HFFc6 (cell line): ENCODE results near the gene LRP1B. TPM values are rescaled to one million over a fixed set of nuclear protein-coding genes. Genes with fewer than 3 reads are reported as not detected.

Experiments
- DNase-seq: peaks from one replicate; pipeline ENCODE4 v3.0.0-alpha.2; 2018
- H3K27ac Mint-ChIP-seq: 2 replicates; pipeline ENCODE4 v1.8.0; 2020; ENCODE audit warnings: mild to moderate bottlenecking, mixed read lengths
- H3K27me3 Mint-ChIP-seq: 2 replicates; pipeline ENCODE4 v1.8.0; 2021; ENCODE audit warnings: mild to moderate bottlenecking, moderate library complexity, mixed read lengths; ENCODE audit not compliant: insufficient read depth
- H3K36me3 Mint-ChIP-seq: 2 replicates; pipeline ENCODE4 v1.8.0; 2021; ENCODE audit warnings: low read depth, mixed read lengths
- H3K4me1 Mint-ChIP-seq: 2 replicates; pipeline ENCODE4 v1.8.0; 2020; ENCODE audit warnings: low read depth, mixed read lengths
- H3K4me3 Mint-ChIP-seq: 2 replicates; pipeline ENCODE4 v1.8.0; 2020; ENCODE audit warnings: mild to moderate bottlenecking, moderate library complexity, mixed read lengths
- H3K9me3 Mint-ChIP-seq: 2 replicates; pipeline ENCODE4 v1.8.0; 2020; ENCODE audit warnings: mild to moderate bottlenecking, mixed read lengths
- total RNA-seq, 6 experiments: library from RNA; stranded (reverse); fragmentation: NEBNext Ultra II Directional; extraction: Animal tissue kit (Norgen Biotek cat#: 25700); gene quantifications; 2 replicates in 1 of 6; 3 replicates in 5 of 6; pipeline ENCODE4 v1.2.3, GENCODE V29; 2021
- TF ChIP-seq, protein P1 (sequence below): fragments of 200-600 bp; sonication (generic); IDR thresholded peaks from 2 replicates; pipeline ENCODE4 v1.5.0; 2021; ENCODE audit warnings: antibody characterized with exemption, mild to moderate bottlenecking

Gene LRP1B
- total RNA-seq, 6 experiments from 2014 or later, result not detected

DNA sequence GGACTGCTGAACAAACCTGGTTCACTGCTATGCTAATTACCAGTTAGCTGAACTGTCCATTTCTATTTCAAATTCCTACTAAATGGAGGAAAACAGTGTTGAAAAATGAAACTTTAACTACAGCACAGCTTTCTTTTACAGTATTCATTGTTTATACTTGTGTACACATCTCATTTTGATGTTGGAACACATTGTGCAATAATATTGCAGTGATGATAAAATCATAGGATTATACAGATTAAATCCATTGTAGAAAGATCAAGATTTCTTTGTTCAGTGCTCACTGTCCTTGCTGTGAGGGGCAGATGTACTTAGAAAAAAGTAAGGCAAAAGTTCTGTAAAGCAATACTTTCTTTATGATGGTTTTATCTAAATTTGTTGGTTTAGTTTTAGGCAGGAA, 1055.1 kb downstream of the LRP1B start:
- no peaks in the 10 kb centered on the region for H3K9me3 Mint-ChIP-seq
- H3K36me3 Mint-ChIP-seq, result no peaks in the 10 kb centered on the region
- TF ChIP-seq, protein P1, sequence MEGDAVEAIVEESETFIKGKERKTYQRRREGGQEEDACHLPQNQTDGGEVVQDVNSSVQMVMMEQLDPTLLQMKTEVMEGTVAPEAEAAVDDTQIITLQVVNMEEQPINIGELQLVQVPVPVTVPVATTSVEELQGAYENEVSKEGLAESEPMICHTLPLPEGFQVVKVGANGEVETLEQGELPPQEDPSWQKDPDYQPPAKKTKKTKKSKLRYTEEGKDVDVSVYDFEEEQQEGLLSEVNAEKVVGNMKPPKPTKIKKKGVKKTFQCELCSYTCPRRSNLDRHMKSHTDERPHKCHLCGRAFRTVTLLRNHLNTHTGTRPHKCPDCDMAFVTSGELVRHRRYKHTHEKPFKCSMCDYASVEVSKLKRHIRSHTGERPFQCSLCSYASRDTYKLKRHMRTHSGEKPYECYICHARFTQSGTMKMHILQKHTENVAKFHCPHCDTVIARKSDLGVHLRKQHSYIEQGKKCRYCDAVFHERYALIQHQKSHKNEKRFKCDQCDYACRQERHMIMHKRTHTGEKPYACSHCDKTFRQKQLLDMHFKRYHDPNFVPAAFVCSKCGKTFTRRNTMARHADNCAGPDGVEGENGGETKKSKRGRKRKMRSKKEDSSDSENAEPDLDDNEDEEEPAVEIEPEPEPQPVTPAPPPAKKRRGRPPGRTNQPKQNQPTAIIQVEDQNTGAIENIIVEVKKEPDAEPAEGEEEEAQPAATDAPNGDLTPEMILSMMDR, result no peak
- H3K4me1 Mint-ChIP-seq, result no peaks in the 10 kb centered on the region
- H3K27ac Mint-ChIP-seq, result no peak overlapping the region
- DNase-seq, result no peak
- H3K27me3 Mint-ChIP-seq, result no peaks in the 10 kb centered on the region; the same call in 1 of the 2 replicates
- no peak overlapping the region for H3K4me3 Mint-ChIP-seq

DNA sequence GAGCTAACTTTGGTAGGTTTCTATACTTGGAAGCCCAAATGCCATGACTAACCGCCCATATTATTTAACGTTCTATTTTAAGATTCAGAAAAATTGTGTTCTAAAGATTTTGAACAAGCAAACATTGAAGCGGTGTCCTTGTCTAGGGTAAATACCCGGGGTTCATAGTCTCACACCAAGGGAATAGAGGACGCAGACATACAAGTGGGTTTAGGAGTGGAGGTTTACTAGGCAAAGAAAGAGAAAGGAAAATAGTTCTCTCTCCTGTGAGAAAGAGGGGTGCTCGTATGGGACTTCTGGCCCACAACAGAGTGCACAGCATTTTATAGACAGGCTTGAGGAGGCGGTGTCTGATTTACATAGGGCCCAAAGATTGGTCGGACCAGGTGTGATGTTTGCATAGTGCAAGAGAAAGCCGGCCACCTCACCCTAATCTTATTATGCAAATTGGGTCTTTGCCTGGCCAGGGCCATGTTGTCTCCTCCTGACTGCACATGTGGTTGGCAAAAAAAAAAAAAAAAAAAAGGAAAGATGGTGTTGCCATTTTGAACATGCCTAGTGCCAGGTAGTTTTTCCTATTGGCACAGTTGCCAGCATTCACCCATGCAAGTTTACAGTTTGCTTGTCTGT, 1062.6 kb downstream of the LRP1B start:
- no peak overlapping the region for H3K4me3 Mint-ChIP-seq
- H3K27ac Mint-ChIP-seq, result no peak overlapping the region
- no peaks in the 10 kb centered on the region for H3K36me3 Mint-ChIP-seq
- no peaks in the 10 kb centered on the region; the same call in 1 of the 2 replicates for H3K27me3 Mint-ChIP-seq
- no peaks in the 10 kb centered on the region for H3K9me3 Mint-ChIP-seq
- no peaks in the 10 kb centered on the region for H3K4me1 Mint-ChIP-seq
- no peak for DNase-seq
- TF ChIP-seq, protein P1, result no peak

DNA sequence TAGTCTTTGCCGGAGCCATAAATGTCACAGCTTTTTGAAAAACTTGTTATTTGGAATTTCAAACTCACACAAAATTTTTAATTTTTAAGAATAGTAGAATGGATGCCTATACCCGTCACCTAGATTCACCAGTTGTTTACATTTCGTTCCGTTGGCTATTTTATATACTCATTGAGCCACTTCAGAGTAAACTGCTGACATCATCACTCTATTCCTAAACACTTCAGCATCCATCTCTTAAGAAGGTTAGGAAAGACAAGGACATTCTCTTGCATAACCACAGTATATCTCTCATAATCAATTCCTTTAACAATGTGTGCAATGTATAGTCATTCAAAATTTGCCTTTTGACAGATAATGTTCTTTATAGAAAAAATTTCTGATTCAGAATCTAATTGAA, 1065.8 kb downstream of the LRP1B start:
- H3K27ac Mint-ChIP-seq, result no peak overlapping the region
- H3K27me3 Mint-ChIP-seq, result no peaks in the 10 kb centered on the region
- TF ChIP-seq, protein P1, result no peak
- H3K4me3 Mint-ChIP-seq, result no peak overlapping the region
- H3K9me3 Mint-ChIP-seq, result no peaks in the 10 kb centered on the region
- no peaks in the 10 kb centered on the region for H3K36me3 Mint-ChIP-seq
- DNase-seq, result no peak
- no peaks in the 10 kb centered on the region for H3K4me1 Mint-ChIP-seq

DNA sequence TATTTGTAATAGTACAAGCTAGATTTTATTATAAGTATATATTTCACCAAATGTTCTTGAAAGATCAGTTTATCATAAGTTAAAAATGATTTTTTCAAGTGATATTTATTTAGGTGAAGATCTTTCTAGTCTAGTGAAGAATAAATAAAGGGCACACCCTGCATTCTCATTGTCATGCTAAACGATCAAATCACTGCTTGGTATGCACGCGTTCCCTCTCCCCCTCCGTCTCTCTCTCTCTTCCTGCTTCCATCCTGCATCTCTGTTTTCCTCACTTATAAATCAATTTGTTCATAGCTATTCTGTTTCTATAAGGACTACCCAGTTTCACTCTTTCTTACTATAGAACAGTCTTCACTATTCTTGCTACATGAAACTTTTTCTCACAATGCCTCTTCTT, 1067.4 kb downstream of the LRP1B start:
- H3K4me3 Mint-ChIP-seq, result no peak overlapping the region
- H3K27me3 Mint-ChIP-seq, result no peaks in the 10 kb centered on the region
- H3K4me1 Mint-ChIP-seq, result no peaks in the 10 kb centered on the region
- TF ChIP-seq, protein P1, result no peak
- no peaks in the 10 kb centered on the region for H3K9me3 Mint-ChIP-seq
- no peak for DNase-seq
- H3K27ac Mint-ChIP-seq, result no peak overlapping the region
- no peaks in the 10 kb centered on the region for H3K36me3 Mint-ChIP-seq

DNA sequence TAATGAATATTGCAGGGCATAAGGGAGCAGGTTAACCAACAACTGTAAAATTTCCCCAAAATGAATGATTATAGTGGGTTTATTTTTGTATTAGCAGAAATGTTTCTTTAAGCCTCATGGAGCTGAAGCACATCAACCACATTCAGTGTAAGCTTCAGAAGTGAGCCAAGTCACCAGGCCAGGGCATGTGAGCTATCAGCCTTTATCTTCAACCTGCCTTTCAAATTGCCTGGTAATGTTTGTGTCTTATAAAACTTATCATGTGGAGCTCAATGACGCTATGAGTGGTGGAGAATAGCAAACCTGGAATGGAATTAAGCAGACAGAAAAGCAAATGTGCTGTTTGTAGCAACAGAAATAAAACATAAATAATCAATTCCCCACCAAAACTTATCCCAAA, 1068.4 kb downstream of the LRP1B start:
- Mint-ChIP-seq H3K9me3 (no peaks in the 10 kb centered on the region), H3K4me3 (no peak overlapping the region), H3K27ac (no peak overlapping the region), H3K27me3 (no peaks in the 10 kb centered on the region), H3K36me3 (no peaks in the 10 kb centered on the region), H3K4me1 (no peaks in the 10 kb centered on the region)
- TF ChIP-seq, protein P1, result no peak
- DNase-seq, result no peak
